Endothelial cell of umbilical vein (primary cell): Measurements from ENCODE around the gene AK8. TPM values are rescaled to one million over a fixed set of nuclear protein-coding genes. Genes with fewer than 3 reads are reported as not detected.

Experiments
- BruUV-seq: library from RNA; stranded (reverse); fragments of 400-500 nt; replicated peaks from 2 replicates; lab custom pipeline; 2021; lab: Mats Ljungman, UMichigan
- CTCF ChIA-PET: fragments of 300-600, 350-600 bp; sonication (Branson Sonifier 250); formaldehyde crosslinking; loops from one replicate; lab custom pipeline; 2021; ENCODE audit warnings: antibody characterized with exemption, inconsistent platforms; lab: Charles Lee
- POLR2A ChIA-PET: fragments of 300-600, 350-600 bp; sonication (Branson Sonifier 250); formaldehyde crosslinking; loops from one replicate; lab custom pipeline; 2021; ENCODE audit warnings: antibody characterized with exemption, inconsistent platforms; lab: Charles Lee
- DNase-seq: peaks from one replicate; pipeline ENCODE4 v3.0.0-alpha.2; 2011; ENCODE audit warnings: low read depth, low spot score
- FAIRE-seq: peaks from 2 replicates; lab custom pipeline; 2011; peaks lifted over from hg19 to GRCh38; lab: Jason Lieb, UNC
- H2AFZ ChIP-seq: 2 replicates; pipeline ENCODE4 v1.6.0; 2012; ENCODE audit warnings: low read depth, low read length, control low read depth, inconsistent platforms
- H3K27ac ChIP-seq: 2 replicates; pipeline ENCODE4 v1.5.1; 2011; ENCODE audit warnings: low read depth, mild to moderate bottlenecking, control low read depth, low read length, moderate library complexity; ENCODE audit not compliant: insufficient read depth
- H3K27me3 ChIP-seq, 2 experiments: 2 replicates each; pipeline versions ENCODE4 v1.6.0 to v1.6.1; 2011; ENCODE audit warnings: low read length in 2 of 2, mixed read lengths in 1 of 2; ENCODE audit not compliant: control insufficient read depth in 2 of 2, insufficient read depth in 2 of 2
- H3K36me3 ChIP-seq, 2 experiments: 2 replicates in 1 of 2; 3 replicates in 1 of 2; pipeline ENCODE4 v1.5.1; 2011; ENCODE audit warnings: low read length in 2 of 2, mild to moderate bottlenecking in 1 of 2, moderate library complexity in 1 of 2; ENCODE audit not compliant: control insufficient read depth in 2 of 2, insufficient read depth in 2 of 2; ENCODE audit errors: extremely low read depth in 1 of 2
- H3K4me1 ChIP-seq: 3 replicates; pipeline ENCODE4 v1.5.1; 2011; ENCODE audit warnings: mild to moderate bottlenecking, low read length; ENCODE audit not compliant: control insufficient read depth, insufficient read depth; ENCODE audit errors: extremely low read depth
- H3K4me2 ChIP-seq: 2 replicates; pipeline ENCODE4 v1.6.1; 2011; ENCODE audit warnings: low read length, control low read depth, mixed read lengths; ENCODE audit not compliant: insufficient read depth
- H3K4me3 ChIP-seq, 3 experiments: fragments of 200-600 bp in 1 of 3; sonication (generic), shearing (Covaris generic) in 1 of 3; replicated peaks in 1 of 3; 2 replicates each; pipeline ENCODE4 v1.5.1; 2011 to 2016; ENCODE audit warnings: control low read depth in 3 of 3, low read length in 3 of 3, mild to moderate bottlenecking in 2 of 3, inconsistent platforms in 1 of 3, low read depth in 1 of 3, moderate library complexity in 1 of 3; ENCODE audit not compliant: insufficient read depth in 1 of 3
- H3K79me2 ChIP-seq: 2 replicates; pipeline ENCODE4 v1.6.0; 2012; ENCODE audit warnings: low read length, inconsistent platforms; ENCODE audit not compliant: control insufficient read depth, insufficient read depth
- H3K9ac ChIP-seq: replicated peaks from 2 replicates; pipeline ENCODE3; 2011; ENCODE audit warnings: low read length, control low read depth; ENCODE audit not compliant: insufficient read depth; ENCODE audit errors: extremely low read depth
- H3K9me1 ChIP-seq: replicated peaks from 3 replicates; pipeline ENCODE4 v1.6.0; 2011; ENCODE audit warnings: mild to moderate bottlenecking, low read length; ENCODE audit not compliant: control insufficient read depth, insufficient read depth; ENCODE audit errors: extremely low read depth
- H3K9me3 ChIP-seq: replicated peaks from 2 replicates; pipeline ENCODE4 v1.5.1; 2012; ENCODE audit warnings: low read length, inconsistent platforms; ENCODE audit not compliant: control insufficient read depth, insufficient read depth
- H4K20me1 ChIP-seq: replicated peaks from 2 replicates; pipeline ENCODE3; 2011; ENCODE audit warnings: mild to moderate bottlenecking, low read length; ENCODE audit not compliant: control insufficient read depth, insufficient read depth; ENCODE audit errors: extremely low read depth
- EZH2 ChIP-seq: IDR thresholded peaks from 2 replicates; pipeline ENCODE4 v1.6.1; 2012; ENCODE audit warnings: borderline replicate concordance, low read depth, mild to moderate bottlenecking, moderate library complexity, low read length, inconsistent platforms; ENCODE audit not compliant: severe bottlenecking
- FOS ChIP-seq: IDR thresholded peaks from 2 replicates; pipeline ENCODE4 v1.6.1; 2011; ENCODE audit warnings: mild to moderate bottlenecking, low read length, moderate library complexity, borderline replicate concordance; ENCODE audit not compliant: insufficient read depth
- GATA2 ChIP-seq: IDR thresholded peaks from 2 replicates; pipeline ENCODE4 v1.7.0; 2011; ENCODE audit warnings: low read depth, mild to moderate bottlenecking, moderate library complexity, mixed read lengths, low read length; ENCODE audit not compliant: insufficient read length, insufficient read depth
- JUN ChIP-seq: IDR thresholded peaks from 2 replicates; pipeline ENCODE4 v1.6.1; 2011; ENCODE audit warnings: borderline replicate concordance, low read depth; ENCODE audit not compliant: insufficient read length, insufficient read depth
- MYC ChIP-seq: IDR thresholded peaks from one replicate; pipeline ENCODE4 v1.6.1; 2011; ENCODE audit warnings: mild to moderate bottlenecking, low read depth, low read length
- POLR2A ChIP-seq: IDR thresholded peaks from 2 replicates; pipeline ENCODE4 v1.6.1; 2012; ENCODE audit warnings: low read depth, mild to moderate bottlenecking, control low read depth, low read length
- POLR2AphosphoS5 ChIP-seq: IDR thresholded peaks from 2 replicates; pipeline ENCODE4 v1.6.1; 2012; ENCODE audit warnings: low read depth, mild to moderate bottlenecking, control low read depth, low read length, moderate library complexity; ENCODE audit not compliant: insufficient read depth
- dilution Hi-C: fragments of 300-500 bp; cut with MboI; formaldehyde crosslinking; loops from one replicate; pipeline ENCODE4 v1.15.0; 2019; ENCODE audit warnings: low sequenced_read_pairs; ENCODE audit not compliant: extremely low pct_ligation_motif_present
- intact Hi-C: fragments of 100-400 bp; cut with micrococcal nuclease; formaldehyde crosslinking; loops from one replicate; pipeline ENCODE4 v1.10.0; 2022
- polyA plus RNA-seq, 4 experiments: library from polyadenylated mRNA; depleted of rRNA in 3 of 4; stranded (reverse) in 3 of 4; unstranded in 1 of 4; fragments of >200 nt; gene quantifications; 2 replicates each; pipeline versions ENCODE4 v1.2.1 to v1.2.3, GENCODE V29; 2011 to 2012; ENCODE audit warnings: missing spikeins in 1 of 4
- total RNA-seq: library from RNA; stranded (reverse); gene quantifications from 2 replicates; pipeline ENCODE4 v1.2.3, GENCODE V29; 2021
- TF ChIP-seq, protein P1 (sequence below), 2 donors: IDR thresholded peaks; 1 replicate in 1 of 2; 2 replicates in 1 of 2; pipeline ENCODE4 v1.5.1; 2011; ENCODE audit warnings: low read length in 2 of 2, mild to moderate bottlenecking in 2 of 2, moderate library complexity in 2 of 2, control low read depth in 1 of 2, inconsistent platforms in 1 of 2, low read depth in 1 of 2; ENCODE audit not compliant: insufficient read depth in 1 of 2; ENCODE audit errors: extremely low read depth in 1 of 2
- TF ChIP-seq, protein P2 (sequence below): IDR thresholded peaks from 2 replicates; pipeline ENCODE4 v1.6.1; 2011; ENCODE audit not compliant: insufficient read depth, insufficient read length

The AK8 gene
- total and polyA plus RNA-seq, 2 donors (not counting 3 experiments of a cell fraction or from before 2014, with no cell fraction given), result 0.06 TPM; not detected in 1

DNA sequence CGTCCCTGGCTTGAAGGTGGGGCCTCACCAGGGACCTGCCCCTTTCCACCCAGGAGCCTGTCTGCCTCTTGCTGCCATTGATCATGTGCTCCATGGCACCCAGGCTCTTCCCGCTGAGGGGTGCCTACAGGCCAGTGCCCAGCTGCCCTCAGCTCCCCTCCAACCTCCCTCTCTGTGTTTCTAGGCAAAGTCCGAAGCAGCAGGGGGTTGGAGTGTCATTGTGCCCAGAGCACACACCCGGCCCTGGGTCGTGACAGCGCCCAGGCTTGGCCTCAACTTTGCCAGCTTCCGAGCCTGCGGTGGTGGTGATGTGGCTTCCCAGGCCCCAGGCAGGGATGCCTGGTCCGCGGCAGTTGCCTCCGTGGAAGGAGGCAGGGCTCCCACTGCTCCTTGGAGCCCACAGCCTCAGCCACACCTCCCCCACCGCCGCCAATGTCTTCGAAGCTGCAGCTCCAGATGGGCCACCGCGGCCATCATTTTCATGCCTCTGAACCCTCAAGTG lies 155.5 kb downstream of the AK8 start:
- H4K20me1 ChIP-seq, result no peaks in the 10 kb centered on the region
- H3K27ac ChIP-seq, result no peak overlapping the region
- no peak for DNase-seq
- H3K9me1 ChIP-seq, result no peaks in the 10 kb centered on the region
- no TSS peak for BruUV-seq
- peaks cover under 1 to 5% of the 10 kb centered on the region in 2 experiments for H3K27me3 ChIP-seq
- POLR2A ChIA-PET, result no interaction called here
- CTCF ChIA-PET, result no interaction called here
- H3K4me3 ChIP-seq, result no peak overlapping the region
- intact Hi-C loops (no loop called here), dilution Hi-C loops (no loop called here)
- no peaks in the 10 kb centered on the region for H3K79me2 ChIP-seq
- no peaks in the 10 kb centered on the region for H3K9me3 ChIP-seq
- no peak overlapping the region for H3K9ac ChIP-seq
- TF ChIP-seq GATA2, result no peak
- no peak for TF ChIP-seq EZH2
- no peak for TF ChIP-seq POLR2AphosphoS5
- TF ChIP-seq FOS, result no peak
- TF ChIP-seq JUN, result no peak
- TF ChIP-seq, protein P1, sequence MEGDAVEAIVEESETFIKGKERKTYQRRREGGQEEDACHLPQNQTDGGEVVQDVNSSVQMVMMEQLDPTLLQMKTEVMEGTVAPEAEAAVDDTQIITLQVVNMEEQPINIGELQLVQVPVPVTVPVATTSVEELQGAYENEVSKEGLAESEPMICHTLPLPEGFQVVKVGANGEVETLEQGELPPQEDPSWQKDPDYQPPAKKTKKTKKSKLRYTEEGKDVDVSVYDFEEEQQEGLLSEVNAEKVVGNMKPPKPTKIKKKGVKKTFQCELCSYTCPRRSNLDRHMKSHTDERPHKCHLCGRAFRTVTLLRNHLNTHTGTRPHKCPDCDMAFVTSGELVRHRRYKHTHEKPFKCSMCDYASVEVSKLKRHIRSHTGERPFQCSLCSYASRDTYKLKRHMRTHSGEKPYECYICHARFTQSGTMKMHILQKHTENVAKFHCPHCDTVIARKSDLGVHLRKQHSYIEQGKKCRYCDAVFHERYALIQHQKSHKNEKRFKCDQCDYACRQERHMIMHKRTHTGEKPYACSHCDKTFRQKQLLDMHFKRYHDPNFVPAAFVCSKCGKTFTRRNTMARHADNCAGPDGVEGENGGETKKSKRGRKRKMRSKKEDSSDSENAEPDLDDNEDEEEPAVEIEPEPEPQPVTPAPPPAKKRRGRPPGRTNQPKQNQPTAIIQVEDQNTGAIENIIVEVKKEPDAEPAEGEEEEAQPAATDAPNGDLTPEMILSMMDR (IDR thresholded peaks at IDR 0.05; ENCODE audit: extremely low read depth in 1 of 2, insufficient read depth in 1 of 2, low read depth in 1 of 2, low read length in 2 of 2), result no peak
- TF ChIP-seq MYC, result no peak
- TF ChIP-seq POLR2A, result no peak
- TF ChIP-seq, protein P2, sequence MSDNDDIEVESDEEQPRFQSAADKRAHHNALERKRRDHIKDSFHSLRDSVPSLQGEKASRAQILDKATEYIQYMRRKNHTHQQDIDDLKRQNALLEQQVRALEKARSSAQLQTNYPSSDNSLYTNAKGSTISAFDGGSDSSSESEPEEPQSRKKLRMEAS, result no peak
- no peak for FAIRE-seq
- no peaks in the 10 kb centered on the region for H3K36me3 ChIP-seq
- no peaks in the 10 kb centered on the region for H3K4me1 ChIP-seq
- H3K4me2 ChIP-seq, result no peak overlapping the region
- no peak overlapping the region for H2AFZ ChIP-seq
